ENCODE measurements around the gene PFKFB2.

PFKFB2 gene

GRCh38 chr1:207093944-207094343, 40.9 kb downstream of the PFKFB2 start:
- no peak for DNase-seq

DNA sequence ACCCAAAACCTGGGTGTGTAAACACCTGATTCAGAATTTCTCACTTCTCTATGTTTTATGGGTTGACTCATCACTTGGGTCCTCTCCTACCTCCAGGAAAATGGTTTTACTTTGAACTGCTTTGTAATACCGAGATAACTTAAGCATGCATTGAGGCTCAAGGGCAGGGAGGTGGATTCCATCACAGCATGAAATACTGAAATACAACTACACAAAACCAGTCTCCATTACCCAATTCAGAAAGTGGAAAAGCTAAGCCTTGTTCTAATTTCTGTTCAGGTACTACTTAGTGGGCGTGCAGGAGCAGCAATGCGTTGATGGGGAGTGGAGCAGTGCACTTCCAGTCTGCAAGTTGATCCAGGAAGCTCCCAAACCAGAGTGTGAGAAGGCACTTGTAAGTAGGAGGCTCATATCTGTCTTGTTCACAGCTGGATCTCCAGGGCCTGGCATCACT, 44.8 kb downstream of the PFKFB2 start:
- DNase-seq: no peak

GRCh38 chr1:207101720-207102119, 48.6 kb downstream of the PFKFB2 start:
- no peak for DNase-seq

GRCh38 chr1:207102146-207102545, 49.1 kb downstream of the PFKFB2 start:
- no peak for DNase-seq

DNA sequence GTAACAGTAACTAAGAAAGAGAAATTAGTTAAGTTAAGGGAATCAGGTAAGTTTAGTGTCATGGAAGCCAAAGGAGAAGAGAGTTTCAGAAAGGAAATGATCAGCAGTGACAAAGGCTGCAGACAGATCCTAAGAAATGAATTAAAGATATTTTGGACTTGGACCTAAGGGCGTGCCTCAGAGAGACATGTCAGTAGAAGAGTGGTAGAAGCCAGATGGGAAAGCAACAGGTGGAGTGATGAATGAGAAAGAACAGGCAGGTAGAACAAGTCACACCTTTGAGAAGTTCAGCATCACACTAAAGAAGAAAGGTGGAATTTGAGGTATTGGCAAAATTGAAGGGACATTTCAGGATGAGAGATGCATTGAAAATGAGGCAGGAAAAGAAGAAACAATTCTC, 49.6 kb downstream of the PFKFB2 start:
- DNase-seq: no peak

GRCh38 chr1:207103892-207104373, 50.9 kb downstream of the PFKFB2 start, which contains the start of gene C4BPA:
TSS of gene C4BPA (plus strand) at chr1:207104233. CDS start at chr1:207113026, 8,793 bp downstream.
- DNase-seq: no peak

DNA sequence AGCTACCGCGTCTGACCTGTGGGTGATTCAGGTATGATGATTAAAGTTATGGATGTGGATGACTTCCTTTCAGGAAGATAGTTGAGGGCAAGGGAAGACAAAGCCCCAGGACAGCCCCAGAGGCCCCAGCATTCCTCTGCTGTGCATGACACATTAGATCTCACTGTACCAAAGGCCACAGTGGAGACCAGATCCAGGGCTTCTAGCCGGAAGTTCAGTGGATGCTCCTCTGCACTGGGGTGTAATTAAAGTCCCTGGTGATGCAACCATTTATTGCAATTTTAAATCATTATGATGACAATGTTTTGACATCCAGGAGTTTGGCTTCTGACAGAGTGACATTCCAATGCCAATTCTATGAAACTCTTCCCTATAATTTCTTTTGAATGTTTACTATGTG, 55.9 kb downstream of the PFKFB2 start:
- peak; percentile 5 for DNase-seq

DNA sequence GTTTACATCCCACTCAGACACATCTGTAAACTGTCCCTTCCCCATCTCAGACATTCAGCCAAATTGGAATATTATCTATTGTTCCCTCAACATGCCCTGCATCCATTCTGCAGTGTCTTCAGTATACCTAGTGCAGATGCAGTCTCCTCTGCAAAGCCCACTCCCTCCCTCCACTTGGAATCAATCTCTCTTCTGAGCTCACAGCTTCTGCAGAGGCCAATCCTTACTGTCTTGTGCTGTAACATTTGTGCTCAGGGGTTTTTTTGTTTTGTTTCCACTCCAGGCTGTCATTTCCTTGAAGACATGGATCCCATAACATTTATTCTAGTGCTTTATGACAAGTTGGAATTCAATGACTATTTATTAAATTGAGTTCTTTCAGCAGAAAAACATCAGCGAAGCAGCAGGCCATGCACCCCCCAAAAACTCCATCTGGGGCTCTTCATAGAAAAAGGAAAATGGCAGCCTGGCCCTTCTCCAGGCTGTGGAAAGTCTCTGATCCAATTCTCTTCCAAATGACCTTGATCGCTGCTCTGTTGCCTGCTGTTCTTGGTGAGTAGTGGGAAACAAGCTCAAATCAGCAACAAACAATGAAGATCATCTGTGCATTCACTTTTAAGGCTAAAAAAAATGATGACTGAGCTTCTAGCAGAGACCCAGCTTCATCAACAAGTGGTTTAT, 59.7 kb downstream of the PFKFB2 start:
- no peak for DNase-seq

GRCh38 chr1:207115269-207115668, 62.2 kb downstream of the PFKFB2 start:
- no peak for DNase-seq

GRCh38 chr1:207124389-207124788, 71.3 kb downstream of the PFKFB2 start:
- no peak for DNase-seq

GRCh38 chr1:207128336-207128921, 75.4 kb downstream of the PFKFB2 start:
- no peak for DNase-seq

DNA sequence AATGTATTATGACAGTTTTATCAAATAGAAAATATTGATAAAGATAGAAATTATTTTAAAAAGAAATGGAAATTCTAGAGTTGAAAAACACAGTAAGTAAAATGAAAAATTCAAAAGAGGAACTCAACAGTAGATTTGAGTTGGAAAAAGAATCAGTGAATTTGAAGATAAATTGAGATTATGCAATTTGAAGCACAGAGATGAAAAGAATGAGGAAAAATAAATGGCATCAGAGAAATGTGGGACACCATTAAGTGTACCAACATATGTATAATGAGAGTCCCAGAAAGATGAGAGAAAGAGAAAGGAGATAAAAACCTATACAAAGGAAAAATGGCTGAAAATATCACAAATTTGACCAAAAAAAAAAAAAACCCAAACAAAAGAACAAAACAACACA, 76.0 kb downstream of the PFKFB2 start:
- DNase-seq: no peak

Measured in NCI-H69 (cell line).